OCI-LY1 (cell line): ENCODE measurements around the gene PTPRJ.

Experiments used
- H2AFZ ChIP-seq: fragments of 200-600 bp; sonication (generic), shearing (Covaris generic); 2 replicates; pipeline ENCODE4 v1.6.0; 2014; ENCODE audit warnings: antibody characterized with exemption, mild to moderate bottlenecking, low read length
- H3F3A ChIP-seq: fragments of 200-600 bp; sonication (generic), shearing (Covaris generic); 2 replicates; pipeline ENCODE4 v1.6.0; 2014; ENCODE audit warnings: mild to moderate bottlenecking, antibody characterized with exemption, low read length, moderate library complexity; ENCODE audit not compliant: insufficient read depth
- H3K27ac ChIP-seq: fragments of 200-600 bp; sonication (generic); 2 replicates; pipeline ENCODE4 v1.5.1; 2014; ENCODE audit warnings: low read length, mixed run types, mild to moderate bottlenecking, low read depth; ENCODE audit not compliant: poor library complexity, severe bottlenecking
- H3K27me3 ChIP-seq: fragments of 200-600 bp; sonication (generic); 2 replicates; pipeline ENCODE4 v1.6.0; 2014; ENCODE audit warnings: antibody characterized with exemption, mild to moderate bottlenecking, low read length, moderate library complexity; ENCODE audit not compliant: insufficient read depth
- H3K36me3 ChIP-seq: fragments of 200-600 bp; sonication (generic); 2 replicates; pipeline ENCODE4 v1.6.1; 2014; ENCODE audit warnings: mild to moderate bottlenecking, antibody characterized with exemption, low read length, moderate library complexity, mixed read lengths; ENCODE audit not compliant: insufficient read depth
- H3K4me1 ChIP-seq: fragments of 200-600 bp; sonication (generic); 2 replicates; pipeline ENCODE4 v1.5.1; 2014; ENCODE audit warnings: mild to moderate bottlenecking, low read length, moderate library complexity; ENCODE audit not compliant: insufficient read depth, severe bottlenecking
- H3K4me2 ChIP-seq: fragments of 200-600 bp; sonication (generic), shearing (Covaris generic); 2 replicates; pipeline ENCODE4 v1.6.1; 2014; ENCODE audit warnings: low read length
- H3K4me3 ChIP-seq: fragments of 200-600 bp; sonication (generic); 2 replicates; pipeline ENCODE4 v1.5.1; 2014; ENCODE audit warnings: low read length, low read depth, mild to moderate bottlenecking, mixed read lengths; ENCODE audit not compliant: poor library complexity, severe bottlenecking
- H3K79me2 ChIP-seq: fragments of 200-600 bp; shearing (Covaris generic); 2 replicates; pipeline ENCODE4 v1.6.1; 2016; ENCODE audit warnings: mixed run types, low read length, mixed read lengths; ENCODE audit not compliant: insufficient read depth
- H3K9ac ChIP-seq: fragments of 200-600 bp; sonication (generic), shearing (Covaris generic); 2 replicates; pipeline ENCODE4 v1.6.1; 2014; ENCODE audit warnings: mild to moderate bottlenecking, low read length, mixed read lengths
- H3K9me2 ChIP-seq: fragments of 200-600 bp; sonication (generic), shearing (Covaris generic); 2 replicates; pipeline ENCODE4 v1.6.1; 2014; ENCODE audit warnings: low read depth, mild to moderate bottlenecking, low read length, mixed read lengths
- H3K9me3 ChIP-seq: fragments of 200-600 bp; shearing (Covaris generic); 2 replicates; pipeline ENCODE4 v1.6.1; 2014; ENCODE audit warnings: low read length, mixed read lengths
- H4K20me1 ChIP-seq: fragments of 200-600 bp; sonication (generic), shearing (Covaris generic); 2 replicates; pipeline ENCODE4 v1.6.0; 2016; ENCODE audit warnings: mild to moderate bottlenecking, low read length; ENCODE audit not compliant: insufficient read depth
- CTCF ChIP-seq: fragments of 200-600 bp; sonication (generic), shearing (Covaris generic); IDR thresholded peaks from 2 replicates; pipeline ENCODE4 v1.5.1; 2017; ENCODE audit warnings: mild to moderate bottlenecking, antibody characterized with exemption, low read length, moderate library complexity, mixed read lengths
- EZH2 ChIP-seq: fragments of 200-600 bp; sonication (generic), shearing (Covaris generic); IDR thresholded peaks from 2 replicates; pipeline ENCODE4 v1.8.0; 2017; ENCODE audit warnings: borderline replicate concordance, mixed run types, mild to moderate bottlenecking, antibody characterized with exemption, low read length, moderate library complexity, mixed read lengths

Gene PTPRJ

GRCh38 chr11:48101044-48101733, 120.8 kb downstream of the PTPRJ start:
- no peak overlapping the region for H3K4me3 ChIP-seq
- no peaks in the 10 kb centered on the region for H3K27me3 ChIP-seq
- H3K27ac ChIP-seq = peak overlapping the region; percentile 98
- 0 out of 2 replicates have a peak, but pooled peaks cover 6% of the 10 kb centered on the region for H3F3A ChIP-seq
- no peaks in the 10 kb centered on the region for H4K20me1 ChIP-seq
- peak overlapping the region; percentile 46 for H3K4me2 ChIP-seq
- peaks cover 76% of the 10 kb centered on the region for H3K79me2 ChIP-seq
- H2AFZ ChIP-seq = no peak overlapping the region
- H3K9me2 ChIP-seq = no peaks in the 10 kb centered on the region
- H3K36me3 ChIP-seq = no peaks in the 10 kb centered on the region
- H3K4me1 ChIP-seq = peaks cover 98% of the 10 kb centered on the region
- no peaks in the 10 kb centered on the region for H3K9me3 ChIP-seq
- H3K9ac ChIP-seq = peak overlapping the region; percentile 22; the same call in 1 of the 2 replicates
- no peak for TF ChIP-seq CTCF
- no peak for TF ChIP-seq EZH2

GRCh38 chr11:48101958-48102357, 121.6 kb downstream of the PTPRJ start:
- H3K9ac ChIP-seq = no peak overlapping the region; the same call in 1 of the 2 replicates
- H3K9me2 ChIP-seq = no peaks in the 10 kb centered on the region
- no peak overlapping the region for H2AFZ ChIP-seq
- TF ChIP-seq EZH2 (no peak), CTCF (no peak)
- H4K20me1 ChIP-seq = no peaks in the 10 kb centered on the region
- peaks cover 68% of the 10 kb centered on the region for H3K79me2 ChIP-seq
- no peaks in the 10 kb centered on the region for H3K27me3 ChIP-seq
- peak overlapping the region; percentile 98 for H3K27ac ChIP-seq
- H3K9me3 ChIP-seq = no peaks in the 10 kb centered on the region
- H3K4me3 ChIP-seq = no peak overlapping the region
- 0 out of 2 replicates have a peak, but pooled peaks cover 8% of the 10 kb centered on the region for H3F3A ChIP-seq
- no peak overlapping the region for H3K4me2 ChIP-seq
- peaks cover 98% of the 10 kb centered on the region for H3K4me1 ChIP-seq
- no peaks in the 10 kb centered on the region for H3K36me3 ChIP-seq

DNA sequence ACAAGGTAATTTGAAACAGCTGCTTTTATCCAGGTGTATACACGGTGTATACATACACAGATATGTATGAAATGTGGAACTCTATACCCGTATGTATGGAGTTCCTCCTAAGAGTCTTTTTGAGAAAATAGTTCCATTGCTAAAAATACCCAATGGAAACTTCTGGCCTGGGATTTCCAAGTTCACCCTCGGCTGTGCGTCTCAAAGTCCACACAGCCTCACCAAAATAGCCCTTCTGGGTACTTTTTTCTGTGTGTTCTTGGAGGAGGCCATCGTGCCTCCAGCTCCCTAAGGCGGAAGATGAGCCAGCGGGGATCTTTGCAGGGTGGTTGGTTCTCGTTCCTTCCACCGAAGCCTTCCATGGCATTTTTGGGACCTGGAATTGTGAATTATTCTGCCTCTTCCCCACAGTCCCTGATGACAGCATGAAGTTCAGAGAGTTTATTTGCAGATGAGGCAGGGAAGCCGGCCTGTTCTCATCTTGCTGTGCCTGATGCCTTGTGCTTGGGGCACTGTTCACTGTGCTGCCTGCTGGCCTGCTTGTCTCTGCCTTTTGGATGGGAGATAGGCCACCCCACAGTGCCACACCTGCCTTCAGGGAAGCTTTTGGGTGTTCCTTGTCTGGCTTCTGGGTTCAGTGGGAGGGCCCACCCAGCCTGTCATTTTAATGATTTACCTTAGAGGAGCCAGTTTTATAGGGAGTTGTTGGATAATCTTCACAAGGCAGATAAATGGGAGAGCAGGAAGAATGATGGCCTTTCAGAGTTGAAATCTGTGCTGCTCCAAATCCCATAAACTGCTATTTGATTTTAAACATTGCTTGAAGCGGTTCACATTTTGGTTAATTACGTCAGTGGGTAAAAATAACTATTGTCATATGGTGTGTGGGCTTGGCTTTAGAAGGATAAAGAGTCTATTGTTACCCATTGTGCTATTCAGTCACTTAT, 123.5 kb downstream of the PTPRJ start:
- Histone ChIP-seq H3K27me3 (no peaks in the 10 kb centered on the region), H3K9me2 (no peaks in the 10 kb centered on the region), H3K9ac (peak overlapping the region; percentile 70), H3K4me1 (peaks cover 100% of the 10 kb centered on the region), H3K27ac (peak overlapping the region; percentile 98), H3F3A (0 out of 2 replicates have a peak, but pooled peaks cover 14% of the 10 kb centered on the region), H3K79me2 (peaks cover 55% of the 10 kb centered on the region), H4K20me1 (no peaks in the 10 kb centered on the region), H3K4me3 (peak overlapping the region; percentile 14), H3K9me3 (no peaks in the 10 kb centered on the region), H3K36me3 (no peaks in the 10 kb centered on the region), H2AFZ (no peak overlapping the region), H3K4me2 (peak overlapping the region; percentile 69)
- TF ChIP-seq CTCF (no peak), EZH2 (no peak)
